Ascending aorta (tissue), 2 donors: ENCODE measurements around the gene CCR9. TPM values are rescaled to one million over a fixed set of nuclear protein-coding genes. Genes with fewer than 3 reads are reported as not detected.
"Not testable (repeated sequence)": the region's sequence is repeated elsewhere in the genome, so short reads cannot be mapped to it uniquely, and the experiment has no call there.

ENCODE experiments used
- DNase-seq, 2 donors: peaks; one replicate each; pipeline ENCODE4 v3.0.0-alpha.2; 2019; ENCODE audit warnings: low spot score in 2 of 2
- H3K27ac ChIP-seq, 2 donors: fragments of 200-600 bp; sonication (generic); one replicate each; pipeline ENCODE4 v1.5.1; 2016 to 2017; ENCODE audit warnings: mild to moderate bottlenecking in 1 of 2
- H3K27me3 ChIP-seq: fragments of 200-600 bp; sonication (generic); one replicate; pipeline ENCODE4 v1.5.1; 2017
- H3K36me3 ChIP-seq, 2 donors: fragments of 200-600 bp; sonication (generic); one replicate each; pipeline ENCODE4 v1.5.1; 2016
- H3K4me1 ChIP-seq, 2 donors: fragments of 200-600 bp; sonication (generic); one replicate each; pipeline ENCODE4 v1.5.1; 2016 to 2017; ENCODE audit warnings: mild to moderate bottlenecking in 1 of 2
- H3K4me3 ChIP-seq, 2 donors: fragments of 200-600 bp; sonication (generic); one replicate each; pipeline ENCODE4 v1.5.1; 2016 to 2017; ENCODE audit warnings: mild to moderate bottlenecking in 1 of 2
- H3K9me3 ChIP-seq, 2 donors: fragments of 200-600 bp; sonication (generic); one replicate each; pipeline ENCODE4 v1.5.1; 2016
- CTCF ChIP-seq, 3 experiments: fragments of 200-600 bp in 2 of 3; fragments of 450-650 bp in 1 of 3; sonication (generic) in 2 of 3; IDR thresholded peaks; one replicate each; pipeline ENCODE4 v1.5.1; 2016 to 2019; ENCODE audit warnings: antibody characterized with exemption in 3 of 3, mild to moderate bottlenecking in 1 of 3, moderate library complexity in 1 of 3
- intact Hi-C: fragments of 100-400 bp; cut with DNase I; formaldehyde crosslinking; loops from one replicate; pipeline ENCODE4 v1.15.1; 2023
- total RNA-seq: library from RNA; depleted of rRNA; stranded (reverse); fragments of >200 nt; gene quantifications from one replicate; pipeline ENCODE4 v1.1.0, GENCODE V29; 2016

Gene CCR9
- total RNA-seq, 1 donor from 2014 or later: not detected

DNA sequence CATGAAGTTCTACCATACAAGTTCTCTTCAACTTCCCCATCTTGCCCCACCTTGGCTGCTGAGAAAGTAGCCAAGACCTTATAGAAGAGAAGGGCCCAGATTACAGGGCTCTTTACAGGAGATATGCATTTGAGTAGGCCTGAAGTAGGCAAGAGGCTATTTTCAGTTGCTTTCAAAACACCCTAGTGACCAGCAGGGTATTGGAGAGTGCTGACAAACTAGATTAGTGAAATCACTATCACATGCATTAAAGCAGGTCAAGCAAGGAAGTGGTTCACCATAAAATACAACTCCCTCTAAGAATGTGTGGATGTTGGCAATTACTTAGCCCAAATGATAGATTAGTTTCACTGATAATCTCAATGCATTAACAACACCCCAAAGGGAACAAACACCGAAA, 41.7 kb upstream of the CCR9 start:
- H3K36me3 ChIP-seq: no peaks in the 10 kb centered on the region
- no peak overlapping the region for H3K4me3 ChIP-seq
- H3K27ac ChIP-seq: no peak overlapping the region
- no peaks in the 10 kb centered on the region for H3K4me1 ChIP-seq
- TF ChIP-seq CTCF (IDR thresholded peaks at IDR 0.05): no peak
- DNase-seq: no peak
- no peaks in the 10 kb centered on the region for H3K27me3 ChIP-seq
- no peaks in the 10 kb centered on the region for H3K9me3 ChIP-seq
- intact Hi-C loops: loop anchor here (5.0 to 10.0 kb wide), 3 partner anchors 233 to 870 kb away; partner anchors contain the start of genes EXOSC7, LIMD1 and ZDHHC3

GRCh38 chr3:45848392-45848791, 38.0 kb upstream of the CCR9 start:
- H3K4me3 ChIP-seq: no peak overlapping the region
- H3K27me3 ChIP-seq: no peaks in the 10 kb centered on the region
- H3K4me1 ChIP-seq: no peaks in the 10 kb centered on the region
- no peak for TF ChIP-seq CTCF (IDR thresholded peaks at IDR 0.05)
- no peaks in the 10 kb centered on the region for H3K36me3 ChIP-seq
- intact Hi-C loops: loop anchor here (10.0 kb wide), 2 partner anchors 254 to 874 kb away; partner anchors contain the start of genes EXOSC7, LIMD1 and ZDHHC3
- DNase-seq: no peak
- H3K9me3 ChIP-seq: no peaks in the 10 kb centered on the region
- no peak overlapping the region for H3K27ac ChIP-seq

GRCh38 chr3:45852828-45853227, 33.5 kb upstream of the CCR9 start:
- TF ChIP-seq CTCF (IDR thresholded peaks at IDR 0.05): no peak
- Histone ChIP-seq H3K9me3 (no peaks in the 10 kb centered on the region), H3K27ac (no peak overlapping the region), H3K4me1 (no peaks in the 10 kb centered on the region), H3K4me3 (no peak overlapping the region), H3K27me3 (no peaks in the 10 kb centered on the region), H3K36me3 (no peaks in the 10 kb centered on the region)
- intact Hi-C loops: no loop called here
- DNase-seq: no peak

DNA sequence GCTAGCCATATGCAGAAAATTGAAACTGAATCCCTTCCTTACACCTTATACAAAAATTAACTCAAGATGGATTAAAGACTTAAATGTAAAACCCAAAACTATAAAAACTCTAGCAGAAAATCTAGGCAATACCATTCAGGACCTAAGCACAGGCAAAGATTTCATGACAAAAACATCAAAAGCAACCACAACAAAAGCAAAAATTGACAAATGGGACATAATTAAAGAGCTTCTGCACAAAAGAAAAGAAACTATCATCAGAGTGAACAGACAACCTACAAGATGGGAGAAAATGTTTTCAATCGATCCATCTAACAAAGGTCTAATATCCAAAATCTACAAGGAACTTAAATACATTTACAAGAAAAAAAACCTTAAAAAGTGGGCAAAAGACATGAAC, 30.0 kb upstream of the CCR9 start:
- H3K9me3 ChIP-seq, H3K4me3 ChIP-seq, intact Hi-C loops, H3K27me3 ChIP-seq, H3K4me1 ChIP-seq, DNase-seq, H3K36me3 ChIP-seq, H3K27ac ChIP-seq: not testable (repeated sequence)

DNA sequence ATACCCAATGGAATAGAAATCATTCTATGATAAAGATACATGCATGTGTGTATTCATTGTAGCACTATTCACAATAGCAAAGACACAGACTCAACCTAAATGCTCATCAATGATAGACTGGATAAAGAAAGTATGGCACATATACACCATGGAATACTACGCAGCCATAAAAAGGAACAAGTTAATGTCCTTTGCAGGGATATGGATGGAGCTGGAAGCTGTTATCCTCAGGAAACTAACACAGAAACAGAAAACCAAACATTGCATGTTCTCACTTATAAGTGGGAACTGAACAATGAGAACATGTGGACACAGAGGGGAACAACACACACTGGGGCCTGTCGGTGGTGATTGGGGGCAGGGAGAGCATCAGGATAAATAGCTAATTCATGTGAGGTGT, 29.3 kb upstream of the CCR9 start:
- H3K27ac ChIP-seq, DNase-seq, H3K4me3 ChIP-seq, H3K36me3 ChIP-seq, H3K27me3 ChIP-seq, H3K9me3 ChIP-seq, intact Hi-C loops, H3K4me1 ChIP-seq: not testable (repeated sequence)

- Histone ChIP-seq H3K27ac (no peak overlapping the region), H3K4me1 (no peaks in the 10 kb centered on the region), H3K9me3 (no peaks in the 10 kb centered on the region), H3K27me3 (no peaks in the 10 kb centered on the region), H3K36me3 (no peaks in the 10 kb centered on the region), H3K4me3 (no peak overlapping the region)
- DNase-seq: no peak
- no peak for TF ChIP-seq CTCF (IDR thresholded peaks at IDR 0.05)
- intact Hi-C loops: no loop called here
These were observed 27.4 kb upstream of the CCR9 start for GRCh38 chr3:45858809-45859543.

- H3K9me3 ChIP-seq: no peaks in the 10 kb centered on the region
- H3K4me3 ChIP-seq: no peak overlapping the region
- no peaks in the 10 kb centered on the region for H3K4me1 ChIP-seq
- no peak for TF ChIP-seq CTCF (IDR thresholded peaks at IDR 0.05)
- DNase-seq: no peak
- H3K27ac ChIP-seq: no peak overlapping the region
- H3K27me3 ChIP-seq: no peaks in the 10 kb centered on the region
- intact Hi-C loops: no loop called here
- H3K36me3 ChIP-seq: no peaks in the 10 kb centered on the region
These were observed 25.9 kb upstream of the CCR9 start for GRCh38 chr3:45860481-45860880.
